IMR-90 (cell line): ENCODE measurements around the gene ZNF521.

Source experiments
- BHLHE40 ChIP-seq: fragments of 150-350 bp; IDR thresholded peaks from 2 replicates; pipeline ENCODE4 v1.6.1; 2016; ENCODE audit warnings: mild to moderate bottlenecking, low read depth, low read length
- CHD1 ChIP-seq: IDR thresholded peaks from 2 replicates; pipeline ENCODE4 v1.6.1; 2012; ENCODE audit warnings: low read depth, low read length, improper control_type of control experiment
- CTCF ChIP-seq: conservative IDR thresholded peaks from 2 replicates; pipeline ENCODE4 v1.5.1; 2012; ENCODE audit warnings: mild to moderate bottlenecking, low read depth, low read length, improper control_type of control experiment
- FOS ChIP-seq: fragments of 150-350 bp; IDR thresholded peaks from 2 replicates; pipeline ENCODE4 v1.6.1; 2016; ENCODE audit warnings: low read depth, low read length
- MAFK ChIP-seq: IDR thresholded peaks from 2 replicates; pipeline ENCODE4 v1.6.1; 2012; ENCODE audit warnings: low read depth, low read length, improper control_type of control experiment
- NFE2L2 ChIP-seq: fragments of 150-350 bp; IDR thresholded peaks from 2 replicates; pipeline ENCODE4 v1.6.1; 2016; ENCODE audit warnings: low read depth, mild to moderate bottlenecking, low read length
- POLR2A ChIP-seq: IDR thresholded peaks from 2 replicates; pipeline ENCODE4 v1.6.1; 2012; ENCODE audit warnings: mild to moderate bottlenecking, low read depth, low read length
- RAD21 ChIP-seq: IDR thresholded peaks from 2 replicates; pipeline ENCODE4 v1.6.1; 2012; ENCODE audit warnings: low read length, improper control_type of control experiment
- RFX5 ChIP-seq: IDR thresholded peaks from 2 replicates; pipeline ENCODE4 v1.8.0; 2012; ENCODE audit warnings: low read depth, mild to moderate bottlenecking, low read length, moderate library complexity

DNA sequence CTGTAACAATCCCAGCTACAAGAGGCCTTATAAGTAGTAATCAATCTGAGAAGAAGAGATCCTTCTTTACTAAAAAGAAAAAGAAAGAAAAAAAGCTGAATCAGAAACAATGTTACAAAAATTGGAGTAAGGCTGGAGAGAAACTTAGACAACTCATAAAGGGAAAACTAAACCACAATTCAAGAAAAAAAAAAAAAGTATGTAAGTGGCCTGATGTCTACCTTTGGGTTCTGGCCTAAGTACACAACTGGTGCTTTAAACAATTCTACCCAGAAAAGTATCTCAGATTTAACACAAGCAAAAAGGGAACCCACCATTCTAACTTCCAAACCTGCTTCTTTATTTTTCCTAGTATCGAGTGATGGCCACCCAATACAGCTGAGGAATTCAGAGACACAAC lies 45.3 kb downstream of the ZNF521 start:
- TF ChIP-seq POLR2A (no peak), CTCF (no peak), FOS (no peak), BHLHE40 (no peak), NFE2L2 (no peak), MAFK (no peak), RAD21 (no peak), RFX5 (no peak), CHD1 (no peak)
